GM19238 (cell line): ENCODE measurements around the gene NT5DC4.

Source experiments
- DNase-seq: peaks from one replicate; pipeline ENCODE4 v3.0.0; 2011; ENCODE audit warnings: low spot score; ENCODE audit not compliant: insufficient read length

NT5DC4 gene

DNA sequence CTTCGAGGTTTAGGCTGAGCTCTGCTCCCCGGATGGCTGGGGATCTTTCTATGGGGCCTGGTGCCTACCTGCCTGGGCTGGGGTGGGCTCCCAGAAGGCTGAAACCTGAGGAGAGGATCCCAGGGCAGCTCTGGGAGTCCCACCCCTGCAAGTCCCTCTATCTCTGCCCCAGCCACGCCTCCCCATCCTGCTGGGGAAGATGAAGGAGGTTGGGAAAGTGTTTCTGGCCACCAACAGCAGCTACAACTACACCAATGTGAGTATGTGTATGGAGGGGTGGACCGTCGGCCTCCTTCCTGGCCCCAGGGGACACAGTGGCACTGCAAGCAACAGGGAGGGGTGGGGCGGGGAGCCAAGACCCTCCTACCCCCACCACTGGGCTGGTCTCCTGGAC, 2.7 kb downstream of the NT5DC4 start:
- DNase-seq: no peak

DNA sequence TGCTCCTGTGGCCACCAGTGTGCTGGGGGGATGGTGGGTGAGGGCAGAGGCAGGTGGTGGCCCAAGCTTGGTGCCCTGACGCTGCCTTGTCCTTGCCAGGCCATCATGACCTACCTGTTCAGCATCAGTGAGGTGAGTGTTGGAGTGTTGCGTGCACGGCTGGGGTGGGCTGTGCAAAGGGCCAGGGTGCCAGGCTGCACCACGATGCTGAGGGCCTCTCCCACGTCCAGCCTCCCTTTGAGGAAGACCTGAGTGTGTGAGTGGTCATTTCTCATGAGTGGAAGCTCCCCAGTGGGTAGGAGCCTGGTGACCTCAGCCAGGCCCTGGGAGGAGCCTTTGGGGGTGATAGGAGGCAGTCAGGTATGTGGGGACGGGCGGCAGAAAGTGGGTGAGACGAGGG, 3.2 kb downstream of the NT5DC4 start:
- DNase-seq: no peak

DNA sequence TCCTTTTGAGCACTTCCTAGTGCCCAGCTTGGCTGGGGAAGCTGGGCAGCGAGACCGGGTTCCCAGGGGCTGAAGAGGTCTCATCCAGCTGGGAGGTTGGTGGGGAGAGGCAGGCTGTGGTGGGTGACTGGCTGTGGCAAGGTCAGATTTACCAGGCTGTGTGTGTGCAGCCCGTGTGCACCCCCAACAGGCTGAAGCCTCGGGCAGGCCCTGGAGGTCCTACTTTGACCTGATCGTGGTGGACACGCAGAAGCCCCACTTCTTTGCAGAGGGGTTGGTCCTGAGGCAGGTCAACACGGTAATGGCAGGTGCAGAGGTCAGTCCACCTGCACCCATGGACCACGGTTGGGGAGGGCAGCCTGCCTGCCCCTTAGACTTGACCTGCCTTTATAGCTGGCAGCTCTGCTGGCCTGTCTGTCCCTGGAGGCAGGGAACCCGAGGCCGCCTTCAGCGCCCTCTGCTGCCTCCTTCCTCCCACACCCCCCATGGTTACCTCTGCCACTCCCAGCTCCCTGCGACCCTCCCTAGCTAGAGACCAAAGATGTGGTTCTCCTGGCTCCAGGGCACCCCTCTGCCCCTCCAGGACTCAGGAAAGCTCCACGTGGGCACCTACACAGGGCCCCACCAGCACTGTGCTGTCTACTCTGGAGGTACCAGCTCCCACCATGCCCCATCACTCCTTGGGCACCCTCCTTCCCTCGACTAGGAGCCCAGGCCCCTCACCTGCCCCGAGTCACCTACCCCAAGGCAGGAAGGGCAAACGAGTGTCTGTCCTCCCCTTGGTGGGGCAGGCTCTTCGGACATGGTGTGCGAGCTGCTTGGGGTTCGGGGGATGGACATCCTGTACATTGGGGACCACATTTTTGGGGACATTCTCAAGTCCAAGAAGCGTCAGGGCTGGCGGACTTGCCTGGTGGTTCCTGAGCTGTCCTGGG, 4.0 kb downstream of the NT5DC4 start:
- DNase-seq: no peak

DNA sequence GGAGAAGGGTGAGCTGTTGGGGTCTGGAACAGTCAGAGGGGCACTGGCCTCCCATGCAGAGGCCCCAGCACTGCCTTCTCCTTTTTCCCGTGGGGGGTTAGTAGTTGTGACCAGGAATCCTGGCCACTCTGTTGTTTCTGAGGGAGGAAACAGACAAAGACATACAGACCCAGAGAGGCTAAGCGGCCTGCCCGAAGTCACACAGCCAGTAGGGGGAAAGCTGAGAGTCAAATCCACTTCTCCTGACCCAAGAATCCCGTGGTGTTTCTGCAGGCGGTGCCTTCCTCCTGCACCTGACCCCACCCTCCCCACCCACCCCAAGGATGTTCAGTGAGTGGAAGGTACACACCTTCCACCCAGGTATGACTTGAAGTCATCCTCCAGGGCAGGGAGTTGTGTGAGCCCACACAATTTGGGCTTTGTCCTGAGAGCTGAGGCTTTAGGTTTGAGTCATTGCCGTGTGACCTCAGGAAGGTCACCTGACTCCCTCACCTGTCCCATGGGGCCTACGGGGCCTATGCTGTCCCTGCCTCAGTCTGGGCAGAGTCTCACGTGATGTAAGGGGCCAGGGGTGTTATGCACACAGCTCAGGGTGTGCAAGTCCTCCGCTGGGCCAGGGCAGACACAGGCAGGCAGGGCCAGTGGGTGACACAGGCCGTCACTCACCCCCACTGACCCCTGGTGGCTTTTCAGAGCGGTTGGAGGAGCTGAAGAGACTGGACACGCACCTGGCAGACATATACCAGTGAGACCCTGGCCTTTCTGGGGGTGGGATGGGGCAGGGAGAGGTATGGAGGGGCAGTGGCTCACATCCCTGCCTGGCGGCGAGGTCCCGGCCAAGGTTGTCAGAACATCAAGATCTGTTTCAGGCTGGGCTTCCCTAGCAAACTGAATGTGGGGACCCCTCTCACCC, 5.0 kb downstream of the NT5DC4 start:
- peak; percentile 35 for DNase-seq

DNA sequence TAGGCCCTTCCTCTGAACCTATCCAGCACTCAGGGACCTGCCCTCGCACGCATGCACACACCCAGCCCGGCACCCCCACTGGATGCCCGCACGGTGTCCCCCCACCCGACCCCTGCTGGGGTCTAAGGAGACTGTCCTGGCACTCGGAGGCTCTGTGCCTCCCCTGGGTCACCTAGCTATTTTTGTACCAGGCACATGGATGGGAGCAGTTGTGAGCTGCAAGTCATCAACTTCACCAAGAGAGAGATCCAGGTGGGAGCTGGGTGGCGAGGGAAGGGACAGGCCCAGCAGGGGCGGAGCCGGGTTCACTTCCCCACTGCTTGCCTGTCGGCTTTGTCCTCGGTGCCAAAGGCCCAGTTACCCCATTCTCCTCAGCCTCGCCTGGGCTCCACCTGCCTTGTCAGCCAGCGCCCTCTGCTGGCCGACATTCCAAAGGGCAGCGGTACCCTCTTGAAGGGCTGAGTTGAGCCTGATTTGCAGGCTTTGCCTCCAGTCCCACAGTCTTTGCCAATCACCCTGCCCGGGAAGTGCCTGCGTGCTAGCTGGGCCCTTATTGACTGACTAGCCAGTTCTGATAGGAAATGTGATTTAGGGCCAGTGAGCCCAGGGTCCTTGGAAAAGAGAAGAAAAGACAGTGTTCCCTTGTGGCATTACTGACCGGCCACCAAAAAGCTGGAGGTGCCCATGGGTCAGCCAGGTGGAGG, 5.8 kb downstream of the NT5DC4 start:
- peak; percentile 91 for DNase-seq

DNA sequence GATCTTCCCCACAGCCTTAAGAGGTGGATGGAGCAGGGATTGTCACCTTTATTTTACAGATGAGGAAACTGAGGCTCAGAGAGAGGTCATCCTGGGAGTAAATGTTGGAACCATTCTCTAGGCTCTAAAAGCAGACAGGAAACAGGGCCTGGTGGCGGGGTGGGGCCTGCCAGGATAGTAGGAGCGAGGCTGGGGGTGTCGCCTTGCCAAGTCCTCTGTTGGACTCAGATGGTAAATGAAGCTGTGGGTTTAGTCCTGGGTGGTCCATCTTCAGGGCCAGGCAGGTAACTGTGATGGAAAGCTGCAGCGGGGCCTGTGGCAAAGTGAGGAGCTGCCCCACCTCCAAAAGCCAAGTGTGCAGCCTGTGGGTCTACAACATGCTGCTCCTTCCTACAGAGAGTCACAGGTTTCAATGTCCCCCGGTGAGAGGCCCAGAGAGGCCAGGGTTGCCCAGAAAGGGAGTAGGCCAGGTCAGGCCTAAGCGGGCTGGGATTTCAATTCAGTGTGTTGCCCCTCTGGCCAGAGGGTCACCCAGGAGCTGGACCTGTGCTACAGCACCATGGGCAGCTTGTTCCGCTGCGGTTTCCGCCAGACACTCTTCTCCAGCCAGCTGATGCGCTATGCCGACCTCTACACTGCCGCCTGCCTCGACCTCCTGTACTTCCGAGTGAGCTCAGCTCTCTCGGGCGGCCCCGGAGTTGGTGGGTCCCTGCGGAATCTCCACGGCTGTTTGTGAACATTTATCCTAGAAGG, 6.6 kb downstream of the NT5DC4 start:
- DNase-seq: no peak

DNA sequence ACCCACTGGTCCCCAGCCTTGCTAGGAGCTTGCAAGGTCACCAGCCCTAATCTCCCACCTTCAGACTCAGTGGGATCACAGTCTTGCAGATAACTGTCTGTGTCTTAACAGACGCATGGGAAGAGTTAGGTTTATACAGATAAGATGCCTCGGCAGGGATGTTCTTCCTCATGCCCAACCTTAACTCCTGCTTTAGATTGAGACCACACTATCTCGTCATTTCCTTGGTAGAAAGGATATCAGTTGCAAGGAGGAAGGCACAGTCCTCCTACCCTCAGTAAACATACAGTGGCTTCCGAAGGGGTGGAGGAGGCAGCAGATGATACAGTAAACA, 7.2 kb downstream of the NT5DC4 start:
- DNase-seq: no peak

DNA sequence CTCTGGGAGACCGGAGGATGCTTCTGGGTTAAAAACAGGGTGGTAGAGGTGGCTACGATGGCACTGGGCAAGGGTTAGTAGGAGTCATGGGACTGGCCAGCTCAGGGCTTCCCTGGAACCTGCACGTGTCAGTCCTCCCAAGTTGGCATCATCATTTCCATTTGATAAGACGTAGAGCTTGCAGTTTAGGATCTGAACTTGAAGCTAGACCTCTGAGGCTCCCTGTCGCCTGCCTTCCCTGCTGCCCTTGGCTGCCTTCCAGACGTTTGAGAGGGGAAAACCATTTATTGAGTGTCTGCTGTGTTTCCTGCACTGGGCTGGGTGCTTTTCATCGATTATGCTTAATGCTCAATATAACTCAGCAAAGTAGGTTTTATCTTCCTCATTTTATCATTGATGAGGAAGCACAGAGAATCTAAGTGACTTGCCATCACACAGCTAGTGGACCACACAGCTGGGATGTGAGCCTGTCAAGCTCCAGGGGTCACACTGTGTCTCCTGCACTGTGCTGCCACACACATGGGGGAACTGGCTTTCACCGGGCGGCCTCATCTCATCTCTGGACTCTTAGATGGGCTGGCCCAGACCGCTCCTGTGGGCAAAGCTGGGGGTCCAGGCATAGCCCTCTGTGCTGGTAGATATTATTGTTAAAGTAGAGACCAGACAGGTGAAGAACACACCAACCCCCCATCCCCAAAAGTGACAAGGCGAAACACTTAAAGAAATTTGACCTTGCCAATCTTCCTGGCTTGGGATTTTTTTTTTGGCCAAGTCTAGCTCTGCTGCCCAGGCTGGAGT, 7.8 kb downstream of the NT5DC4 start:
- DNase-seq: no peak

DNA sequence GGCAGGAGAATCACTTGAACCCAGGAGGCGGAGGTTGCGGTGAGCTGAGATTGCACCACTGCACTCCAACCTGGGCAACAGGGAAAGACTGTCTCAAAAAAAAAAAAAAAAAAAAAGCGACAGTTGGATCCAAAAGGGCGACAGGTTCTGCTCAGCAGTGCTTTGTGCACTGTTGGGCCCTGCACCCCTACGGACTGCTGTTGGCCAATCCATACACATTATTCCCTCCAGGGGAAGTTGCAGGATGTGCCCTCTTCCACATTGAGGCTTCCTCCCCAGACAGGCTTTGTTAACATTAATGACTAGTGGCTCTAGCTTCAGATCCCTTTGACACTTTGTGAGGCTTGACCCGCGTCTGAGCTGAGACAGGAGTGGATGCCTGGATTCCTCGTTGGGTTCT, 9.4 kb downstream of the NT5DC4 start:
- DNase-seq: no peak

DNA sequence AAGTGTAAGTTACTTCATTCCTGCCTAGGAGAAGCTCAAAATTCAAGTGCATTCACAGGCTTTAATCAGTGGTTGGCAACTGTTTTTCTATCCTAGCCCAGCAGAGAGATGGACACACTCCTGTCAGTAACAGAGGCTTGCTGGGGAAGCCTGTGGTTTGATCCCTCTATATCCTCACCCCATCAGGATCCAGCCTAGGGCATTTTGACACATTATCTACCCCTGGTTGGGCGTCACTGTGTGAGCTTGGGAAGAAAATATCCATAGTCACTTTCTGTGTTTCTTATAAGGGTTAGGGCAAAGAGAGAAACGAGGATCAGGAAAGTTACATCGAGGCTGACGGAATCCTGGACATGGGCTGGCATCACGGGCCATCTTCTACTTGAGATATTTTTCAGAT, 10.0 kb downstream of the NT5DC4 start:
- no peak for DNase-seq

DNA sequence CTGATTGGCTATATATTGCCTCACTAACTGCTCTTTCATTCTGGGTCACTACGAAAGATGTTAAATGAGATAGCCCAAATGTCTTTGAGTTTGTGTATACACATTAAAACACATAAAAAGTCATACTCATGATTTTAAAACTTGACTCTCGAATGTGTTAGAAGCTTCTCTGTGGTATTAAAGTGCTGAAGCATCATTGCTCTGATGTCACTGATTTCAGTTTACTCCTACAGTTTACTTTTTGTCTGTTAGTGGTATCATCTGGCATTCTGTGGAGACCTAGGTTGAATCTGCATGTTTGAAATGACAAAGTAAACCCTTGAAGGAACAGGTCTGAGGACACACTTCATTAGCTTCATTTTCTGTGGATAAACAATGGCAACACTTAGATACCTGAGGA, 10.7 kb downstream of the NT5DC4 start:
- no peak for DNase-seq

DNA sequence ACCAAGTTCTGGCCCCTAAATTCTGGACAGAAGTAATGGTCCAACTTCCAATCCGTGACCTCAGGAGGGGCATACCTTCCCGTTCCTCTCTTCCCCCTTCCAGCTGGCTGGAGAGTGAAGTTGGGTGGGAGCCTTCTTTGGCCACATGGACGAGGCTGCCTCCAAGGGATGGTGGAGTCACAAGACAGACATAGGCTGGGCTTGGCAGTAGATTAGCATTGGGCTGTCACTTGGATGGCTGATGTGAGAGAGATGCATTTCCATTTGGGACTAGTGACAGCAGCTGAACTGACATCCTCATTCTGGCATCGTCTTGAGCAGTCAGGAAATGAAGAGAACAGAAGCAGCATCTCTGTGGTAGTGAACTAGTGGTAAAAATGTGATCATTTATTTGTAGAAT, 12.6 kb downstream of the NT5DC4 start:
- DNase-seq: no peak

DNA sequence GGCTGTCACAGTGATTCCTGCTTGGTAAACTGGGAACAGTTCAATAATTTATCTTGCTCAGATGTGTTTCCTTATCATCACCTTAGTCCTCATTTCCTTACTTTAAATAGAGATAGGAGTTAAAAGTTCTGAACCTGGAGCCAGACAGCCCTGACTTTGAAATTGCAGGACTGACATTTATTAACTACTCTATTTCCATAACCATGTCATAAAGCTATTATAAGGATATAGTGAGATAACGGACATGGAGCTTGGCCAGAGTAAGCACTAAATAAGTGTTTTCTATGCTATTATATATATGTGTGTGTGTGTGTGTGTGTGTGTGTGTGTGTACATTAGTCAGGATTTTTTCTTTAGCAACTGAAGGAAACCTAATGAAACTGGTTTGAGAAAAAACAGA, 13.1 kb downstream of the NT5DC4 start:
- DNase-seq: no peak

DNA sequence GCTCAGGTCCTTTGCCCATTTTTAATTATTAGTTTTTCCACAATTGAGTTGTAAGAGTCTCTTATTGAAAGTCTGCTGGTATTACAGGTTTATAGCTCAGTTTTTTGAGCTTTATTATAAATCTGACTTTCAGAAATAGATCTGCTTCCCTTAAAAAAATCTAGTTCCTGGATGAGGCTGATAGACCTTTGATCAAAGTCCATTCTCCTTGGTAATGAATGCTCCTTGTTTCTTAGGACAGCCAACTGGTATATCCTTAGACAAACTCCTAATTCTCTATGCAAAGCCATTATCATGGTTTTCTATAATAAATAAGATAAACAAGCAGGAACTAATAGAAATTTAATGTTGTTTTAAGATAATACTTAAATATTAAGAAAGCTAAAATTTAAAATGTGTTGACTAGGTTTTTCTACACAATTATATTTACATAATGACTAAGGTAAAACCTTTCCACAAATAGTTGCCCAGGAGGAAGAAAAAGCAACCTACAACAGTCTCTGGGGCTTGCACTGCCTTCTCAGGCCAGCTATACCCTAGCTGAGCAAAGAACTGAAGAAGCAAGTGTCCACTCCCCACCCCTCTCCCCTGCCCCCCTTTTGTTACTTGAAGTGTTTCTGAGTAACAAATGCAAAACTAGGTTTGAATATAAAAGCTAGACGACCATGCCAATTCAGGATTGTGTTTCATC, 16.9 kb downstream of the NT5DC4 start:
- no peak for DNase-seq

DNA sequence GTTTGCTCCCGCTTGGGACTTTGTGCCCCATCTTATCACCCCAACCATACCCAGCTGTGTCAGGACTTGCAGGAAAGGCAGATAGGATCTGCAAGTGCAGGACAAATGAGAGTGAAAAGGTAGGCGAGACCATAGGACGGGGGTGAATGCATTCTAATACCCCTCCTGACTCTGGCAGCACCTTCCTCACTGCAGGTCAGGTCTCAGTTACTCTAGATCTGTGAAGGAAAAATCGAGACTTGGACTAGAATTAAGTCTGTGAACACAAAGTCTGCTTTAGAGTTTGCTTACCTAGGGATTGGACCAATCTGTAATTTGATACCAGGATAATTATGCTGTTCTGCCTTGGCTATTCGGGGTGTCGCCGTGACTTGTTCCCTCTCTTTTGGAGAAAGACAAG, 19.7 kb downstream of the NT5DC4 start:
- no peak for DNase-seq

DNA sequence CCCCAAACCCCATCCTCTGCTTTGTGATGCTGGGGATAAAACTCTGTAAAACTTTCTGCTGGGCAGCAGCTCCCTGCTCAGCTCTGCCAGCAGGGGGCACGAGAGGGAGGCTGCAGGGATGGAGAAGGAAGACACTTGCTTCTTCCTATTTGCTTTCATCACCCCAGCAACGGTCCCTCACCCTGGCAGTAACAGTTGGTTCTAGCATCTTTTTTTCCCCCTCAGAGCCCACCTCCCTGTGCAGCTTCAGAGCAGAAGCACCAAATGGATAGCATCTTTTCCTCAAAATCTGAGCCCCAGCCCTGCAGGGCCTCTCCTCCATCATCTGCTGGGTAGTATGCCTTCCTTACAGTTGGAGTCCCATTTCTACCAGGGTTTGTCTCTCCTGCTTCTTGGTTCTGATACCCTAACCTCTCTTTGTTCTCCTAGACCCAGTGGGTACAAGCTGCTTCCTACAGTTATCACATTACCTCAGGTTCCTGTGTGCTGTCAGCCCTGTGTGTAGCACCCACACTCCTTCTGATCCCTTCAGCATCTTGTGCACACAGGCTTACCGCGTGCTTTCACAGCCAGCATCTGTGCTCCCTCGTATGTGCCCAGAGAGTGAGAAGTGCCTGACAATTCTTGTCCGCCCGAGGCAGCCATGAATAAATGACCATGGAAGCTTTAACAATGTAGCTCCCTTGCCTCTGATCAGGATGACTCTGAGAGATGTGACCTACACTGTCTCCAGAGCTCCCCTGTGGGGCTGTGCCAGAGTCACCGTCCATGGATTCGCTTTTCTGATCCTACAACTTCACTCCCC, 29.1 kb downstream of the NT5DC4 start:
- peak; percentile 66 for DNase-seq

DNA sequence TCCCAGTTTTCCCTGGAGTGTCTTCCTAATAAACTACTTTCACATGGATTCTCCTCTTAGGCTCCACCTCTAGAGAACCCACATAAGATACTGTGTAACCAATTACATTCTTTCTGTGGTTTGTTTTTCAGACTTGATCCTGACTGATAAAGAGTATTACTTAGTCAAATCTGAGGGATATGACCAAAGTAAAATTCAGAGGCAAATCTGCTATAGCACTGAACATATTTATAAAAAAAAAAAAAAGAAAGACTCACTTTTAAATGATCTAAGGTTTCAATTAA, 29.7 kb downstream of the NT5DC4 start:
- no peak for DNase-seq

DNA sequence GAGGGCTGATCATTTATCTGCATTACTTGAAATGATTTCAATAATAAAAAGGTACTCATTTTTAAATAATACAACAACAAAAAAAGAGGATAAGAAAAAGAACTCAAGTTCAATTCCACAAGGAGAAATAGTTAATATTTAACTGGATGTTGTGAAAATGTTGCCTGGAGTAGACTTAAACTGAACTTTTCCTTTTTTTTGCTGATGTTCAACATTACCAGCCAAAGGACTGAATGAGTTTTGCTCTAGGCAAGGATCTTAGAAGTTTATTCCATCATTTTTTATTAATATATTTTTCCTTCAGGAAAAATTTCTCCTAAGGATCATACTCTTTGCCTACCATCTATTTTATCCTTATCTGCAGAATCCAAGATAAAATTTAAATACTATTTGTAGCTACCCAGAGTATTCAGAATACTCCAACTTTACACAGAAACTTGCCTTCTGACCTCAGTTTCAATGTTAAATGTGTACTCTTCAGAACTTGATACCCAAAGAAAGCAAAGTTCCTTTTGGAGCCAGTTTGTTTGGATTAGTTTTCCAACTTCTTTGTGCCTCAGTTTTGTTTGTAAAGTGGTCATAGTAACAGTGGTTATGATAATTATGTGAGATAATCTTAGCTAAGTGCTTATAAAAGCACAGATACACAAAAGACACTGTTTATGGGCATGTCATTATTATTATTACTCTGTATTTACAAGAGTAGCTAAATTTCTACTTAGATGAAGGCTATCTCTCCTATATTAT, 30.8 kb downstream of the NT5DC4 start:
- no peak for DNase-seq
